NCI-H1694 (cell line): ENCODE data around the gene DOK7.

Experiments
- DNase-seq: peaks from one replicate; lab custom pipeline; 2025; lab: John Stamatoyannopoulos, UW

The DOK7 gene, protein sequence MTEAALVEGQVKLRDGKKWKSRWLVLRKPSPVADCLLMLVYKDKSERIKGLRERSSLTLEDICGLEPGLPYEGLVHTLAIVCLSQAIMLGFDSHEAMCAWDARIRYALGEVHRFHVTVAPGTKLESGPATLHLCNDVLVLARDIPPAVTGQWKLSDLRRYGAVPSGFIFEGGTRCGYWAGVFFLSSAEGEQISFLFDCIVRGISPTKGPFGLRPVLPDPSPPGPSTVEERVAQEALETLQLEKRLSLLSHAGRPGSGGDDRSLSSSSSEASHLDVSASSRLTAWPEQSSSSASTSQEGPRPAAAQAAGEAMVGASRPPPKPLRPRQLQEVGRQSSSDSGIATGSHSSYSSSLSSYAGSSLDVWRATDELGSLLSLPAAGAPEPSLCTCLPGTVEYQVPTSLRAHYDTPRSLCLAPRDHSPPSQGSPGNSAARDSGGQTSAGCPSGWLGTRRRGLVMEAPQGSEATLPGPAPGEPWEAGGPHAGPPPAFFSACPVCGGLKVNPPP

DNA sequence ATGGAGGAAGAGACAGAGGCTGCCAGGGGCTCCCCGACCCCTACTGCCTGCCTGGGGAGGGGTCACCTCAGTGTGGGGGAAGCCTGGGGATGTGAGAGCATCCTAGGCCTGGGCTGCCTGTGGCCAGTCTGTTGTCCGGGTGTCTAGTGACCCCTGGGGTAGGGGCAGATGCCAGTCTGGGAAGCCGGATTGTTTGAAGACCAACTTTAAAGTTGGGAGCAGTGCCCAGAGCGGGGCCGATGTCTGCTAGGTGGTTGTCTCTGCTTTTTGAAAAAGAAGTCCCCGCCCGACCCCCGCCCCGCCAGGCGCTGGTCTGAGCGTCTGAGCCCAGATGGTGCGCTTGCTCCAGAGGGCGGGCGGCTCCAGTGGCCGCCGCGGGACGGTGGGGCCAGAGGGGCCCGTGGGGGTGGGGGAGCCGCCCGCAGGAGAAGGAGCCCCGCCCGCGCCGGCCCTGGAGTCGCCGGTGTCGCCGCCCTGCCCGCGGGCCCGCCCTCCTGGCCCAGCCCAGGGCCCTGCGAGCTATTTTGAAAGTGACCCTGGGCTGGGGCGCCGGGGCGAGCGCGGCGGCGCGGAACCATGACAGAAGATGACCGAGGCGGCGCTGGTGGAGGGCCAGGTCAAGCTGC lies at the start of gene DOK7:
Gene DOK7 (plus strand): TSS at position 517 of the 626 bp plus-strand sequence. CDS start 70 bp downstream, at position 587.
- DNase-seq = no peak

DNA sequence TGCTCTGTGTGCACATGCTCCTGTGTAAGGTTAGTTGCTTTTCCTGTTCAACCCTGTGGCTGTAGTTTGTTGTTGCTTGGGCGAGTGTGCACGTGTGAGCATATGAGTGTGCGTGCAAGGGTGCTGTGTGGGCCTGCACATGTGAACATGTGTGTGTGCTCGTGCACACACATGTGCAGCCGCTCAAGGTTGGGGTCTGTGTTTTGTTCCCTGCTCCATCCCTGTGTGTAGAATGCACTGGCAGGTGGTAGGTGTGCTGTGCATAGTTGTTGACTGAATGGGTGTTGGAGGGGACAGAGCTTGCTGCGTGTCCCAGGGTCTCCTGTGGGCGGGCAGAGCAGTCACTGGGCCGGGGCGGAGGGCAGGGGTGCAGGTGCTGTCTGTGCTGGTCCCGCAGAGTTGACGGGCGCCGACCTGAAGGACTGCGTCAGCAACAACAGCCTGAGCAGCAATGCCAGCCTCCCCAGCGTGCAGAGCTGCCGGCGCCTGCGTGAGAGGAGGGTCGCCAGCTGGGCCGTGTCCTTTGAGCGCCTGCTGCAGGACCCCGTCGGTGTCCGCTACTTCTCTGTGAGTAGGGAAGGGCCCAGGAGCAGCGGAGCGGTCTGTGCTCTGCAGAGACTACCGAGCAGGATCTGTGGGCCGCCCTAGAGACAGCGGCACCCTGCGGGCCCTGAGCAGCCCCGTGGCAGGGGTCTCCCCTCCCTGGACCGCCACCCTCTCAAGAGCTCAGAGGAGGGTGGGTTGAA lies 49.3 kb upstream of the DOK7 start:
- no peak for DNase-seq

- no peak for DNase-seq
Observed at GRCh38 chr4:3414421-3415279, 48.5 kb upstream of the DOK7 start.

DNA sequence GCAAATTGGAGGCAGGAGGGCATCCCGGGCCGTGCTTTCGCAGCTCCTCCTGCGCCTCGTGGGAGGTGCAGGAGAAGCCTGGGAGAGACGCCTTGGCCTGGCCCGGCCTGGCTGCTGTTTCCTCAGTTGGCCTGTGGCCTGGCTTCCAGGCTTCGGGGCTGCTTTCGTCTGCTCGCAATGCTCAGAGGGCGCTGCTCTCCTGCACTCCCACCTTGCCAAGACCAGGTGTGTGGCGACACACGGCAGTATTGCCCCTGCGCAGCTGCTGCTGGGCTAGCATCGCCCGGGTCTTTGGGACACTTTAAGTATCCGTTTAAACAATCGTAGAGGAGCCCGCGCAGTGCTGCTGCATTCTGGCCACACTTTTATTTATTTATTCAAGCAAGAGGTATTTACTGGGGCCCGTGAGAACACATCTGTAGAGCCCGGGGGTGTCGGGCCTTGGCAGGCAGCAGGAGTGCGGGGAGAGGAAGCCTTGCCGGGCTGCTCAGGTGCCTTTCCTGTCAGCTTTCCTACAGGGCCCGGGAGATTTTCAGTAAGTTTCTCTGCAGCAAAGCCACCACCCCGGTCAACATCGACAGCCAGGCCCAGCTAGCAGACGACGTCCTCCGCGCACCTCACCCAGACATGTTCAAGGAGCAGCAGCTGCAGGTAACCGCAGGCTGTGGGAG lies 47.5 kb upstream of the DOK7 start:
- no peak for DNase-seq

- no peak for DNase-seq
Observed at GRCh38 chr4:3416270-3416669, 46.8 kb upstream of the DOK7 start.

DNA sequence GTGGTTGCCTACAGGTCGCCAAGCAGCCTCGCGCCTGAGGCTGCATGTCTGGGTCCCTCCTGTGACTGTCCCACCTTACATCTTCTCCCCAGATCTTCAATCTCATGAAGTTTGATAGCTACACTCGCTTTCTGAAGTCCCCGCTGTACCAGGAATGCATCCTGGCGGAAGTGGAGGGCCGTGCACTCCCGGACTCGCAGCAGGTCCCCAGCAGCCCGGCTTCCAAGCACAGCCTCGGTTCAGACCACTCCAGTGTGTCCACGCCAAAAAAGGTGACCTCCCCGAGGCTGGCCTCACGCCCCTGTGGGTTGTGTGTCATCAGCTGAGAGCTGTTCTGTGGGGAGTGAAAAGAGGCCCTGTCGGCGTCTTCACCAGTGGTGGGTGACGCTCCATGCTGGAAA lies 46.3 kb upstream of the DOK7 start:
- DNase-seq = no peak

- no peak for DNase-seq
Observed at GRCh38 chr4:3417448-3417847, 45.7 kb upstream of the DOK7 start.

DNA sequence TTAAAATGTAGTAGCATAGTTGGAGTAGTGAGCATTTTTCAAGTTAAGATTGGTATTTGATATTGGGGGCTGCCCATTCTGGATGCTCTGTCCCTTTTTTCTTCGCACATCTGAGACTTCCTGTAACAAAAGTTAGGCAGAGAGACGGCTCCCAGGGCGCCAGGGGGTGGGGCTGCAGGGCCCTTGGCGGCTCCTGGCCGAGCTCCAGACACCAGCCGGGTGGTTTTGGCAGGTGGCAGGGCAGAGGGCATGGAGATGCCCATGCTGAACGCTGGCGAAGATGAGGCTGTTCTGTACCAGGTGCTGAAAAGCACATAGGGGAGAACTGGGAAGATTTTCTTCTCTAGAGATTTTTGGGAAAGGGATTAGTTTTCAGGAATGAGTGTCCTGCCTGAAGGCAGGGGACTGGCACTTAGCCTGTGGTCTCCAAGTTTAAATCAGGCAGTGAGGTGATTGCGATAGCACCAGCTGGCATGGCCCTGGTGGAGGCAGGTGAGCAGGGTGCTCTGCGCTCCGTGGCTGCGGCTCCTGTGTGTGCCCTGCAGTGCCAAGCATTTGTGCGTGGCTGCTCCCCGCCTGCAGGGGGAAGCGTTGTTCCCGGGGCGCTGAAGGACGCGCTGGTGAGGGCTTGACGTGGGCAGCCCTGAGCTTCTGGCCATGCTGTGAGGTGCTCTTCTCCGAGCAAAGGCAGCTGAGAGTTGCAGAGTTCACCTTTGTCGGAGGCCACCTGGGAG lies 44.9 kb upstream of the DOK7 start:
- no peak for DNase-seq

DNA sequence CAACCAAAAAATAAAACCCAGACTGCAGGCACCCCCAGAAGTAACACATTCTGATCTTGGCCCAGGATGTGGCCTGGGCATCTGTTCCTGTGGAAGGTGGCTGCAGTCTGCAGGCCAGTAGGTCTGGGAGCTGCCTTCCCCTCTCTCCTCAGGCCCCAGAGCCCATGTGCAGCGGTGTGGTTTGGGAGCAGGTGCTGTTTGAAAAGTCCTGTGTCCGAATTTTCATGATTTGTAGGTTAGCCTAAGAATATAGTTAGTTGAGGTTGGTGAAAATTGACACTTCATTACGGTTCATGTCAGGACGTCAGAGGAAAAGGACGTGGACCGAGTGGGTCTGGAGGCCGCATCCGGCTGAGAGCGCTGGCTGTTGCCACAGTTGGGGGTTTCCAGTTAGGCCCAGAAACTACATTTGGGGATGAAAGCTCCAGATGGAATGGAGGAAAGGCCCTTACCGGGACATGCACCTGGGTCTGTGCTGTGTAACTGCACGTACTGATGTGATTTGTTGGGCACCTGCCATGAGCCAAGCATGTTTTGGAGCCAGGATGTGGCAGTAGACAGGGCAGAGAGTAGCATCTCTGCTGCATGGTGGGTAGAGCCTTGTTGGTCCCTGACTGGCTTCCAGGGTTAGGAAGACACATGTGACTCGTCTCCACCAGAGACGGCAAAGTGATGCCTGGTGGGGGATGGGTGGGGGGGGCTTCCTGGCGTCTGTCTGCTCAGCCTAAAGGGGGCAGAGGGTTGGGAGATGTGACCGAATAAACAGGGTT lies 43.1 kb upstream of the DOK7 start:
- no peak for DNase-seq

- DNase-seq = no peak
Observed at GRCh38 chr4:3420606-3420955, 42.5 kb upstream of the DOK7 start.

DNA sequence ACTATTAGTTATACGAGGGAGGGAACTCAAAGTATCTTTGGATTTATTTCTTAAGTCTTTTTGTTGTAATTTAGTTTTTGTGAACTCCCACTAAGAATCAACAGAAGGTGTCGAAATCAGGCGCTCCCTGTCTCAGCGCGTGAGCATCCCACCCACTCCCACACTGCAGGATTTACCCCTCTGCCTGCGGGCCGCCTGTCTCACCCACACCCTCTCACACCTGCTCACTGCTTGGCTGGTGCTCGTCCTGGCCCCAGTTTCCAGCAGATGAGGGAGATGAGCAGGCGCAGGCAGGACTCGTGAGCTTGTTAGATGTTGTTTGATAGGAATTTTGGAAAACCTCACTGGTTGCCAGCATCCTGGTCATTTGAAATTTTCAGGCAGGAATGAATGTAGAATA lies 42.1 kb upstream of the DOK7 start:
- DNase-seq = no peak

DNA sequence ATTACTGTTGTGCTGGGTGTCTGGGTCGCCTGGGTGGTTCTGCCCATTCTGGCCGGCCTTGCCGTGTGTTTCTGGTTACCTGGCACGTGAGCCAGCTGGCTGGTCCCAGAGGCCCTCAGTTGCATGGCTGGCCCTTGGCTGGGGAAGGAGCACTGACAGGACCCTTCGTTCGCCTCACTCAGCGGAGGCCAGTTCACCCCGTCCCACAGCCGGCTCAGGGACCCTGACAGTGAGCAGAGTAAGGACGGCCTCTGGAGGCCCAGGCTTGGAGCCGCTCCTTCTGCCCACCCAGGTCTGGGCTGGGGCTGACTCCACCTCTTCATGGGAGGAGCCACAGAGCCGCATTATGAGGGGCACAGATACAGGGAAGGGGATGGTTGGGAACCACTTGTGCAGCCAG lies 41.6 kb upstream of the DOK7 start:
- no peak for DNase-seq

GRCh38 chr4:3422241-3422801 lies 40.8 kb upstream of the DOK7 start:
- DNase-seq = no peak

DNA sequence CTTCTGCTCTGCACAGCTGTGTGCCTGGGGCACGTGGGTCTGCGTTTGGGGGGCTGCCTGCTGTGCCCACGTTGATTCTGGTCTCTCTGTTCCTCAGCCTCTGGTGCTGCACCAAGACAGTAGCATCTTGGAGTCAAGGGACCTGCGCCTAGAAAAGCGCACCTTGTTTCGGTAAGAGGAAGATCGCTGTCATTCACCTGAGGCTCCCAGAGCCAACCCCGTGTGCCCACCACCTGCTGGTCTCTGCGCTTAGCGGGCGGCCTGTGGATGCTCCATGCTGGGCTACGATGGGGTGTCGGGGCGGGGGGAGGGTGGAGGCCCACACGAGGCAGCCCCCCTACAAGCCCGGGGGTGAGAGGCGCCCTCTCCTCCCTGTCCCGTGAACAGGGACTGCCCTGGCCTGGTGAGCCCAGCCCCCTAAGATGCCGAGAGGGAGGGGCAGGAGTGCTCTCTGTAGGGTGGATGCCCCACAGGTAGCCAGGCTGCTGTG lies 40.3 kb upstream of the DOK7 start:
- DNase-seq = no peak

DNA sequence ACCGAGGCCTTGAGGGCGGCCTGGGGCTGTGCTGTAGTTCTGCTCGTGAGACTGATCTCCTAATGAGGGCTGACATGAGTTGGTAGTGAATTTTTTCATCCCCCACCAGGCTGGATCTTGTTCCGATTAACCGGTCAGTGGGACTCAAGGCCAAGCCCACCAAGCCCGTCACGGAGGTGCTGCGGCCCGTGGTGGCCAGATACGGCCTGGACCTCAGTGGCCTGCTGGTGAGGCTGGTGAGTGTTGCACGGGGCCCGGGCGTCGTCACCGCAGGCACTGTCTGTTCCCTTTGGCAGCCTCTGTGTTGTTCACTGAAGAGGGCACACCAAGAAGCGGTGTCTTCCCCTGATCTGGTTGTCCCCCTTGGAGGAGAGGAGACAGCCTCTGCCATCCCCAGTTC lies 39.7 kb upstream of the DOK7 start:
- DNase-seq = no peak

- DNase-seq = no peak
Observed at GRCh38 chr4:3423952-3424351, 39.2 kb upstream of the DOK7 start.

DNA sequence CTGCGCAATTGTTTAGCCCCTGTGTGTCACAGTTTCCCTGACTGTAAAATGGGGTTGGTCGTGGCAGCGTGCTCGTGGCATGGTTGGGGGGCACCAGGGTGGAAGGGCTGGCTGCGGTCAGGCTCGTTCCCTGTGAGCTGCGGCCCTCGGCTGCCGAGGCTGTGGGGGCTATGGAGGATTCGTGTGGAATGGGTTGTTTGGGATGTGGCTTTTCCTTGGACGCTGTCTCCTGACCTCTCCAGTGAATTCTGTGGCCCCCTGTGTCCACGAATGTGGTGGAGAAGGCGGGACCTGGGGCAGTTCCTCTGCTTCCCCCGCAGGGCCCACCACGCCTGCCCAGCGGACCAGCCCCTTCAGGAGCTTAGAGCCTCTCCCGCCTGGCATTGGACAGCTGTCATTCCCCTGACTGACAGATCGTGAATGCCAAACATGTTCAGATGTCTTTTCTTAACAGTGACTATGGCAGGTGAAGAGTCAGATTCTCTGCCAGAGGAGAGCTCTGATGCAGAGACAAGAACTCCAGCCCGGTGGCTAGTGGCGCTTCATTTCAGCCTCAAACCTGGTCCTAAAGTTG lies 38.5 kb upstream of the DOK7 start:
- DNase-seq = no peak

DNA sequence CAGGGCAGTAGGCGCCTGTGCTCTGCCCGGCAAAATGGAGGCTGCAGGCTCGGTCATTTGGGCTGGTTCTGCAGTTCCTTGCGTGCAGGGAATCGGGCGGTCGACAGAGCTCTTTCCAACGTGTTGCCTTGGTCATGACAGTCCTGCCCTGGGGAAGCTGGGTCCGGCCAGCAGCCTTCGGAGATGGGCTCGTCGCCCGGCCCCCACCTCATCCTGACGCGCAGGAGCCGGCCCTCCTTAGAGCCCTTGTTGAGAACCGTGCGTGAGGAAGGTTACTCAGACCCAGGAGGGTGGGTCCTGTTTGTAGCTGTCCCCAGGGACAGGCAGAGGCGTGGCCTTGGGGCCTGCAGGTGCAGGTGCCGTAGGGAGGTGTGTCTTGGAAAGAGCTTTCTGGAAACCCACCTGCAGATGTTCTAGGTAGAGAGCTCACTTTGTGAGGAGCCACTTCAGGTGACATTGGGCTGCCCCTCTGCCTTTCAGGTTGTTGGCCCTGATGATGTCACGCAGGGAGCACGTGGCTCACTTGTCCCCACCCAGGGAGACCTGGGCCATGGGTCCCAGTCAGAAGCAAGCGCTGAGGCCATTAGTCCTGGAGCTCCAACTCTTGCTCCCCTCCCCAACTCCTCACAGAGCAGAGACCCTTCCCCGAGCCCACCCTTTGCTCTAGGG lies 36.5 kb upstream of the DOK7 start:
- no peak for DNase-seq

DNA sequence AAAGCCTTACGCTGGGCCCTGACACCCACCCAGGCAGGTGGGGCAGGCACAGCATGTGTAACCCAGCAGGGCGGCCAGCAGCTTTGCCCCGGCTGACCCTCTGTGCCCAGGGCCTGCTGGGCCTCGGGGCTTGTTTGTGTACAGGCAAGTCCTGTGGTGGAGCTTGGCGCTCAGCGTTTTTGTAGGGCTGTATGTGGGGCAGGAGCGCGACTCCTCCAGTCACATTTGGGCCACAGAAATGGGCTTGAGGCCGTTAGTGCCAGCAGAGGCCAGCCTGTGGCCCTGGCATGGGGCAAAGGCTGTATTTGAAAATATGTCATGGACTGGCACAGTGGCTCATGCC lies 36.0 kb upstream of the DOK7 start:
- no peak for DNase-seq
